SK-N-SH (cell line): ENCODE measurements around the gene UNC13D.

Experiments
- POLR2AphosphoS5 ChIP-seq: IDR thresholded peaks from 2 replicates; pipeline ENCODE4 v1.6.1; 2012; ENCODE audit warnings: low read depth, low read length
- TF ChIP-seq, protein P1 (sequence below): fragments of 200-600 bp; sonication (generic); IDR thresholded peaks from 2 replicates; pipeline ENCODE4 v1.6.1; 2017; ENCODE audit warnings: antibody characterized with exemption, mild to moderate bottlenecking, moderate library complexity

DNA sequence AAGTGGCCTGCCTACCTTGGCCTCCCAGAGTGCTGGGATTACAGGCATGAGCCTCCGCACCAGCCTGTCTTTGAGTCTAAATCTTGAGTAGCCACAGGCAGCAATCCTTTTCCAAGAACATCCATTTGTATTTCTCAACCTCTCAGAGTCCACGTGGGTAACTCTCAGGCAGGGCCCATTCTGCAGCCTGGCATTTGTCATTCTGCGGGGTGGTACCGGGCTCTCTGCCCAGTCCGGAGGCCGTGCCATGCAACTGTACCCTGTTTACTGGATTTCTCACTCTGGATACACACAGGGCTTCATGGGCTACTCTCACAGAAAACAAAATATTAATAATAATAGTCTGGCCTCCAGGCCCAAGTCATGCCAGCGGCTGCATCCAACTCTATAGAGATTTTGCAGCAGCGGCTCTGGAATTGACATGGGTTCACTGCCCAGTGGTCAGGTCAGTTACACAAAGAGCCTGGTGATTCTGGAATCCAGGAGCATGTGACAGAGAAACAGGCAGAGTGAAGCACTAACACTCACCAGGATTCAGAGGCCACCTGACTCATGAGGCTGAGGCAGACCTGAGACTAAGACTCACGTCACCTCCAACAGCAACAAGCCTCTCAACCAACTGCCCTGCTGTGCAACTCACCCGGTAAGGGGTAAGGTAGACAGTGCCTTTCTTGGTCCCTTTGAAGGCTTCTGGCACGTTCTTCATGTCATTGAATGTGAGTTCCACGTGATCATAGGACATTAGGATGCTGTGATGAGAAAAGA, 6.9 kb upstream of the UNC13D start:
- TF ChIP-seq, protein P1, sequence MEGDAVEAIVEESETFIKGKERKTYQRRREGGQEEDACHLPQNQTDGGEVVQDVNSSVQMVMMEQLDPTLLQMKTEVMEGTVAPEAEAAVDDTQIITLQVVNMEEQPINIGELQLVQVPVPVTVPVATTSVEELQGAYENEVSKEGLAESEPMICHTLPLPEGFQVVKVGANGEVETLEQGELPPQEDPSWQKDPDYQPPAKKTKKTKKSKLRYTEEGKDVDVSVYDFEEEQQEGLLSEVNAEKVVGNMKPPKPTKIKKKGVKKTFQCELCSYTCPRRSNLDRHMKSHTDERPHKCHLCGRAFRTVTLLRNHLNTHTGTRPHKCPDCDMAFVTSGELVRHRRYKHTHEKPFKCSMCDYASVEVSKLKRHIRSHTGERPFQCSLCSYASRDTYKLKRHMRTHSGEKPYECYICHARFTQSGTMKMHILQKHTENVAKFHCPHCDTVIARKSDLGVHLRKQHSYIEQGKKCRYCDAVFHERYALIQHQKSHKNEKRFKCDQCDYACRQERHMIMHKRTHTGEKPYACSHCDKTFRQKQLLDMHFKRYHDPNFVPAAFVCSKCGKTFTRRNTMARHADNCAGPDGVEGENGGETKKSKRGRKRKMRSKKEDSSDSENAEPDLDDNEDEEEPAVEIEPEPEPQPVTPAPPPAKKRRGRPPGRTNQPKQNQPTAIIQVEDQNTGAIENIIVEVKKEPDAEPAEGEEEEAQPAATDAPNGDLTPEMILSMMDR = no peak
- no peak for TF ChIP-seq POLR2AphosphoS5
